ELR (cell line): ENCODE measurements around the gene GALNT18.
"Not testable (repeated sequence)": the region's sequence is repeated elsewhere in the genome, so short reads cannot be mapped to it uniquely, and the experiment has no call there.

Experiments
- DNase-seq: peaks from one replicate; pipeline ENCODE4 v3.0.0-alpha.2; 2015; ENCODE audit warnings: low read depth

Gene GALNT18

DNA sequence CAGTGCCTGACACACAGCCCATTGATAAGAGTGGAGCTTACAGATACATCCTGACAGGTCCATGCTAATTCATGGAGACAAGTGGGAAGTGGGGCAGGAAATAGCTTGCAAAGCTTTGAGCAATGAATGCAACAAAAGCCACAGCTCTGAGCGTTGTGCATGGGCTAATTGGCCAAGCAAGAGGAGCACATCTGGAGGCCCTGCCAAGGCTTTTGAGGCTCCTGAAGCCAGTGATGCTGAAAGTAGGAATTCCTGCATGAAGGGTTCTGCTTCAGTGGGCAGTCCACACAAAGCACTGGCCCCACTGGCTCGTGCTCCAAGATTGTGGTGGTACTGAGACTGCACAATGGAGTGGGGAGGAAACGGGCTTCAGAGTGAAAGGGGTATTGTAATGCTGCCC is 164.9 kb downstream of the GALNT18 start:
- DNase-seq: no peak

DNA sequence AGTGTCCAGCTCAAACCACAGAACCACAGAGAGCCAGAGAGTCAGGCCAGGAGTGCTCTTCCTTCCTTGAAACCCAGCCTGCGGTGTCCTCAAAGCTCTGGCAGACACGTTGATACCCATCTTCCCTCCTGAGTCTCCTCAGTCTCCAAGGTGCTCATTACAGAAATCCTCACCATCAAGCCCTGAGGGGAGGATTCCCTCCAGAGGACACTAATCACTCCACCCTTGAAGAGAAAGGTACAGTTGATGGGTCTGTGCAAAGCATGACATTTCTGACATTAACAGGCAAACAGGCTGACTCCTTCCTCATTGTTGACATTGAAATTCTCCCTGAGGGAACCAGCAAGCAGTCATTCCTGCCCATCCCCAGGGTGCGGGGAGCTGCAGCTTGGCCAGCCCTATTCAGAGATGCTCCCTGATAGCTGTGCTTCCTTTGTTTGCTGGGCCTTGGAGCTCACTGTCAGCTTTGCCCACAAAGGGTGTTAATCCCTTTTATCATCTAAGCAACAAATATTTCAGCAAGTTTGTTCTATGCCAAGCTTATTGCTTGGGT is 167.1 kb downstream of the GALNT18 start:
- DNase-seq: no peak

DNA sequence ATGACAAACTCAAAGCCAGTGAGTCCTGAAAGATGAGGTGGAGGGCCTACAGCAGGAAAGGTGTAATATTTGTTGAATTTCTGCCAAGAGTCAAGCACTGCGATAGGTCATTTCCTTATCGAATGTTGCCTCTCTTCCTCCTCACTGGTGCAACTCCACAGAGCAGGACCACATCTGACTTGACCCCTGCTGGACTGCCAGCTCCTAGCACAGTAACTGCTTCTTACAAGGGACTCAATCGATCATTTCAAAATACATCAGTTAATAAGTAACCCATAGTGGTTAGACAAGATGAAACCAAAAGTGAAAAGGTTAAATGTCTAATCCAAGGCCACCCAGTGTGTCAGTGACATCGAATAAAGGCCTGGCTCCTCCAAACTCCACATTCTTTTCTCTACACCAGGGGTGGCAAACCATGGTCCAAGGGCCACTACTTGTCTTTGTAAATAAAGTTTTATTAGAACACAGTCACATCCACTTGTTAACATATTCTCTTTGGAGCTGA is 170.3 kb downstream of the GALNT18 start:
- DNase-seq: no peak

DNA sequence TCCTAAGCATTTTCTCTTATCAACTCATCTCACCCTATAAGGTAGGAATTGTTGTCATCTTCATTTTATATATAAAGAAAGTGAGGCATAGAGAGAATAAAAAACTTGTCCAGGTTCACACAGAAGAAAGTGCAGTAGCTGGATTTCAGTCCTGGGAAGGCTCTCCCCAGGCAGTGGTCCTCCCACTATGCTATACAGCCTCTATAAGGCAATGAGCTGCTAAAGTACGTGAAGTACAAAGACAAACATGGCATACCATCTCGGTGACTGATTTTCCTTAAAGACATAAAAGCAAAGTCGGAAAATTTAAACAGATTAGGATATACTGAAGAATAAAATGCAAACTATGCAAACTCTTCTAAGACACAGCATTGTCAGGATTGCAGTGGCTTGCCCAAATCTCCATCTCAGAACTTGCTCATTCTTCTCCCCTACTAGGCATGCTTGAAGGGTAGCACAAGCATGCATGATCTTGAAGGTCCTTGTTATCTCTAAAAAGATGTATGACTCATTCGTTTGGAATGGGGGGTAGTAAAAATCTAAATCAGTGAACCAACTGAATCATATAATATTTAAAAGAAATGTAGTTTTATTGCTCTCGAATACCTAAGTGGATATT is 171.0 kb downstream of the GALNT18 start:
- DNase-seq: peak; percentile 3

DNA sequence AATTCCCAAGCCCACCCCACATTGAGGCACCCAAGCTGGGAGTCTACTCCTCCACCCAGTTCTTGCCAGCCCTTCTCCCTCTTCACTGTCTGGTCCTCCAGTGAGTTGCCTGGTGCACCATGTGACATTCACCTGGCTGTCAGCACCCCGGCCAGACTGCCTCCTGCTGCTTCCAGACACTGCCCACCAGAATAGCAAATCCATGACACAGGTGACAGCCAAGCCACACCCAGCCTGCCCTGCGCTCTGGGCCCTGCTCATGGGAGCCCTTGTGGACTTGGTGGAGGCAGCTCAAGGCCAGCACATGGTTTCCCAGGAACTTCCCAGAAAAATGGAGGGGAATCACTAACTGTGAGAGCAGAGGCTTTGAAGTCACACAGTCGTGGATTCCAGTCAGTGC is 172.5 kb downstream of the GALNT18 start:
- no peak for DNase-seq

DNA sequence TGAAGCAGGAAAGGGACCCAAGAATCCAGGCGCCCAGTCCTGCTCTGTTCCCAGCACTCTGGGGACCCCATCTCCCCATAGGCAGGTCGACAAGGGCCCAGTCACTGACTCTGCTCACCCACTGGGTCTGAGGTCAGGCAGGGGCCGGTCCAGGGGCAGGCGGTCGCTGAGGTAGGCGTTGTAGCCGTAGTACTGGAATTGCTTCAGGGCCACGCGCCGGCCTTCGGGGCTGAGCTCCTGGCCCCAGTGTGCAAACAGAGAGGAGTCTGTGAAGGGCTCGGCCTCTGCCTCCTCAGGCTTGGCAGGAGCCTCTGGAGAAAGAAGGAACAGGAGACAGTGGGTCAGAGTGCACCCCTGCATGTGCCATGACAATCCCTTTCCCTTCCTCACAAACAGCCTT is 173.2 kb downstream of the GALNT18 start:
- no peak for DNase-seq

DNA sequence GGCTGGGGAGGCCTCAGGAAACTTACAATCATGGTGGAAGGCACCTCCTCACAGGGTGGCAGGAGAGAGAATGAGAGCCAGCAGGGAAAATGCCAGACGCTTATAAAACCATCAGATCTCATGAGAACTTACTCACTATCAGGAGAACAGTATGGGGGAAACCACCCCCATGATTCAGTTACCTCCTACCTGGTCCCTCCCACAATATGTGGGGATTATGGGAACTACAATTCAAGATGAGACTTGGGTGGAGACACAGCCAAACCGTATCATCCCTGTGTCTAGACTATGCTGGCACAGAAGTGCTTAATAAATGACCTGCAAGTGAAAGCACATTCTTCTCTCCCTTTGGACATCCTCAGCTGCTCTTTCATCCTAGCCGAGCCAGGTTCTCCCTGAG is 174.2 kb downstream of the GALNT18 start:
- not testable (repeated sequence) for DNase-seq

DNA sequence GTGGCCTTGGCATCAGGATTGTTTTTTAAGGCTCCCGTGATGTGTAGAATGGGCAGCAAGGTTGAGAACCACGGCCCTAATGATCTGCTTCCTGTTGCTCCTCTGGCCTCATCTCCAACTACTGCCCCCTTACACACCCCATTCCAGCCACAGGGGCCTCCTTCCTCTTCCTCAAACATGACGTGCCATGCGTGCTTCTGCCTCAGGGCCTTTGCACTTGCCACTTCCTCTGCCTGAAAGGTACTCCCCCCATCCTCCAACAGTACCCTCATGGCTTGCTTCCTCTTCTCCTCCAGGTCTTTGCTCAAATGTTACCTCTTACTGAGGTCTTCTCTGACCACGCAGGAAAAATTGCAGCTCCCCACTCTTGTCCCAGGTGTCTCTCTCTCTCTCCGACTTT is 174.8 kb downstream of the GALNT18 start:
- DNase-seq: no peak

DNA sequence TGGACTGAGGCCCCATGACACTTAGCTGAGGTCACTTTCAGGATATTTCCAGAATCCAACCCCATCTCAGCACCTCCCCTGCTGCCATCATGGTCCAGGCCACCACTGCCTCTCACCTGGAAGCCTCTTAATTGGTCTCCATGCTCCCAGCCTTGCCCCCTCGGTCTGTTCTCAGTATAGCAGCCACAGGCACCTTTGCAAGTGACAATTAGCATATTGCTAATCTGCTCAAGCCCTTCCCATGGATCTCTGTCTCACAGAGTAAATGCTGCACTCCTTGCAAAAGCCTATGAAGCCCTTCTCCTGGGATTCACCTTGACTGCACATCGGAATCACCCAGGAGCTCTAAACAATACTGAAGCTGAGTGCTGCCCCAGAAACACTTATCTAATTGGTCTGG is 175.2 kb downstream of the GALNT18 start:
- no peak for DNase-seq

DNA sequence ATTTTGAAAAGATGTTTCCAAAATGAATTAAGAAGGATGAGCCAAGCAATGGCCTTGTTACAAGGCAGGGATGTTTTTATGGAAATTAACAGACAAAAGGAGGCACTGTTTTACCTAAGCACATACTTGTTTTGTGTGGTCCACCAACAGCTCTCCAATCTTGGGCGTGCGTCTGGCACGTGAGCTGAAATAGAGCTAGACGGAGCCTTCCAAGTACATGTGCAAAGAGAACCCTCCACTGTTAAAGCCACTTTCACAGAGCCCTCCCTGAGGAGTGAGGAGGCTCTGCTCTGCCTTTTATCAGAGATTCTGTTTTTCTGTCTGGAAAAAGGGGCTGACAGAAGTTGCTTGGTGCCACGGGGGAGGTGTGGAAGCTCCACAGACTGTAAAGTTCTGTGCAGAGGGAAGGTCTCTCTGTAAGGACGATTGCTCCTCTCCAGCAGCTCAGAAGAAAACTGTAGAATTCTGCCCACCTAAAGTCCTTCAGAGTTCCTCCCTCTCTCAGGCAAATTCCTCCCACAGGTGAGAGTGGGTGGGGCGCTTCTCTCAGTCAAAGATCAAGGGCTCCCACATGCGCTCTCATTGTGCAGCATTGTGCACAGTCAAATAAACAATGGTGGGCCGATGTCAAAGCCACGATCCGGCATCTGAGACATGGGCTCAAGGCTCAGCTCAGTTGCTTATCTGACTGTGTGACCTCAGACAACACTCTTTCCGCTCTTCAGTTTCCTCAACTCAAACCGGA is 176.2 kb downstream of the GALNT18 start:
- no peak for DNase-seq

DNA sequence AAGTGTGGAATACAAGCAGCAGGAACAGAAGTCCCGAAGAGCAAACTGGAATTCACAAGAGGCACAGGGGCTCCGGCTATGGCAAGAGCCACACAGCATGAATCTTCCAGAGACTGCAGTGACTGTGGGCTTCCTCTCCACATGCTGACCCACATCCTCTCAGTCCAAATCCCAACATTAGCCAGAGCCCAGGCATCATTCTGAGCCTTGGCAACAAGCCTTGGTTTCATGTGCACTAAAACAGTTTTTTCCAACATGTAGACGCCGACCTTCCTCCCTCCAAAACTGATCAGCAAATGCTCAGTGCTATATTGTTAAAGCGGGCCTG is 177.0 kb downstream of the GALNT18 start:
- DNase-seq: no peak

DNA sequence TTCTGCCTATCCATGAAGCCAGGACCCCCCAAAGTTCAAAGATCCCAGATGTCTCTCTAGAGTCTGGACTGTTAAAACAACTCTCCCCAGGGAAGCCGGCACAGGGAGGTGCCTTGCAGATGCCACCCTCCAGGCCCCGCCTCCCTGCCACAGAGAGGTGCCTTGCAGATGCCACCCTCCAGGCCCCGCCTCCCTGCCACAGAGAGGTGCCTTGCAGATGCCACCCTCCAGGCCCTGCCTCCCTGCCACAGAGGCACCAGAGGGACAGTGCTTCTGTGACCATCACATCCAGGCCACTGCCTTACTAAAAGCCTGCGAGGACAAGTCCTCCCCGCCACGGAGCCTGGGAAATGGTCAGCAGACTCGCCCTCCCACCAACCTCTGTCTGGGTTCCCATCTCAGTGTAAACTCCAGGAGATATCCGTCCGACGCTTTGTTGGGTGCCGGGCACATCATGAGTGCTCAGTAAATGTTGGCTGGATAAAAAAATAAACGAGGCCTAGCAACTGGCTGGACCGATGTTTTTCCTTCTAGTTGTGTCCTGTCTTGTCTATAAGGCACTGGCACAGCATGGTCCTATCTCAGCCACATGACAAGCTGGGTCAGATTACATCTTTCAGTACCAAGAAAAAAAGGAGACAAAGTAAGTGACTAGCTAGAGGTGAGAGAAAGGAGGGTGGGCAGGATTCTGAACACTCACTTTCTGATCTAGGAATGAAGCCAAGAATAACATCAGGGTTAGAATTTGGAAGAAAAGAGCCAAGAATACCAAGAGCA is 177.6 kb downstream of the GALNT18 start:
- no peak for DNase-seq

DNA sequence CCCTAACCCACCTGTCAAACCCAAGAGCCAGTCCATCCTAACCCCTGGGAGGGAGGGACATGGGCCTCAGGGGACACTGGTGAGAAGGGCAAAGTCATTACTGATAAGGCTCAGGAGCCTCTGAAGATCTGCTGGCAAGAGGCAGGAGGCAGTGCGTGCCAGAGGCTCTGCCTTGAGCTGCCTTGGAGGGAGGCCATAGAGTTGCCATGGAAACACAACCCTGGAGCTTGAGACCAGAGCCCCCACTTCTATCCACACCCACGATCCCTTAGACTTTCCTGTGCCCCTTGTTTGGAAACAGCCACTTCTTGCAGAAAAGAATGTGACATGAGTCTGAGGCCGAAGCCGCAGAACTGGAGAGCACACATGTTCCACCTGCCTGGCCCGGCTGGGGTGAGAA is 179.0 kb downstream of the GALNT18 start:
- DNase-seq: no peak

DNA sequence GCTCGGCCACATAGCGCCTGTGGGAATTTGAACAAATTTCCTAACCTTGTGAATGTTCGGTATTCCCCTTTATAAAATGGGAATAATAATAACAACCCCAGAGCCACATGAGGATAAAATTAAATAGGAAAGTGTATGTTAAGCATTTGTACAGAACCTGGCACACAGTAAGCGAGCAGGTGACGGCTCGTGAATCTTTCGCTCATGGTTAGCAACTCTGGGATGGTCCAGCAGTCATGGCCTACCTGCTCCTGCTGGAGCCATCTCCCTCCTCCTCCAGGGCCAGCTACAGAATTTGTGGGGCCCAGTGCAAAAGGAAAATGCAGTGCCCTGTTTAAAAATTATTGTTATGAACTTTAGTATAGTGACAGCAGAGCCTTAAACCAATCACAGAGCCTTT is 180.3 kb downstream of the GALNT18 start:
- DNase-seq: no peak

DNA sequence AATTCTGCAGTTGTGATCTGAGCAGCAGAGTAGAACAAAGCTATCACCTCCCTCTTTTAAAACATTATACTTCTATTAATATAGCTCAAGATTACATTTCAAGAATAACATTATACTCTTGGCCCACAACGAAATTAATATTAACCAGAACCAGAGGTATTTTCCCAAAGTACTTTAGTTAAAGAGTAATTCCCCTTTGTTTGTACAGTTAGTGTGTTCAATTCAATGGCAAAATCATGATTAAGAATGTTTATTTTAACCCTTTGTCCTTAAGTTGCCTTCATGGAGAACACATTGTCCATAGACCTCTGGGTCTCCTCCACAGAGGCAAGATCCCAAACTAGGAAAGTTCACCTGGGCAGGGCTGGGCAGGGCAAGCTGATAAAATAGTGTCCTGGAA is 180.7 kb downstream of the GALNT18 start:
- no peak for DNase-seq

DNA sequence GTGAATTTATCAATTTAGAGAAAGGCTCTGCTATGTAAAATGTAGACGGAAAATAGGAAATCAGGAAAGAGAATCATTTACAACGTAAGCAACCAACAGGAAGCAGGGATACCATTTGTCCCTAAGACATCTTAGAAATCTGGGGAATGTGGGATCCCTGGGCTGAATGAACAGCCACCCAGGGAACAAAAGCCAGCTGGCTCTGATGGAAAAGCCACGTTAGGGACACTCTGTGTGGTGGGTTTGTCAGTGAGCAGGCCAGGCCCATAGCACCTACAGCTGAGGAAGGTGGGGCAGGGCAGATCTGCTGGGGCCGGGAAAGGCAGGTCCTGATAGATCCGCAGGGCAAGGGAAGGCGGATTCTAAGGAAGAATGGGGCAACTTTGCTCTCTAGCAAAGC is 181.7 kb downstream of the GALNT18 start:
- DNase-seq: no peak

DNA sequence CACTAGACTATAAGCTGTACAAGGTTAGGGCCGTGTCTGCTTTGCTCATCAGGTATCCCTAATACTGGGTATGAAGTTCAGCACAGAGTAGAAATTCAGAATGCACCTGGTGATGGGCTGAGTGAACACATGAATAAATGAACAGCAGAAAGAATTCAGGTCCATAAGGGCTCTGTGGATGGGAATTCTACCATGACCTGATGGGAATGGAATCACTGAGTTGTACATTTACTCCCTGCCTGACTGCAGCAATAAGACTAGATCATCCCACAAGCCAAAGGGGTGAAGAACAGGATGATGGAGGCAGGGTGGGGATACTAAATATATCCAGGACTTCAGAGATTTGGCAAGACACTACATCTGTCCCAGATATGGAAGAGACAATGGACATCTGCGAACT is 182.2 kb downstream of the GALNT18 start:
- DNase-seq: no peak

DNA sequence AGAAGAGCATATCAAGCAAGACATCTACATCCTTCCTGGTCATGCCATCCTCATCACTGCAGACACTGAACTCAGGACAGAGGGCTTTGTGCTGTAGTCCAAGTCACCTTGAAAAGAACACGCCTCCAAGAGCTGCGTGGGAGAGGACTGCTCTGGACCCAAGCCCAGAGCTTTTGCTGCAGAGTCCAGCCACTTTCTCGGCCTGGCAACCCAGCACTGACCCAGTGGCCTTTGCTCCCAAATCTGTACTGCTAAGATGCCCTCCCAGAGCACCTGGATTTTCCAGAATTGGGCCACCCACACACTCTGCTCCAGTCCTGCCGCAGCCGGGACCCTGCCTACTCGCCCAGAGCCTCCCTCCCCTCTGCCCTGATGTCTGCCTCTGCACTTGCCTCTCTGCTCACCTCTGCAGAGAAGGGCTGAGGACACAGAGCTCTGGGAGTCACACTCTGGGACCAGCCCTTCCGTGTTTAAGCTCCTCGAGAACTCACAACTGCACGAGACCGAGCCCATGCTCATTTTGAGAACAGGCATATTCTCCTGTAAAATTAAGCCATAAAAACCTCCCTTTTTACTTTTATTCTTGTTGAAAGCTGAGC is 185.0 kb downstream of the GALNT18 start:
- no peak for DNase-seq

DNA sequence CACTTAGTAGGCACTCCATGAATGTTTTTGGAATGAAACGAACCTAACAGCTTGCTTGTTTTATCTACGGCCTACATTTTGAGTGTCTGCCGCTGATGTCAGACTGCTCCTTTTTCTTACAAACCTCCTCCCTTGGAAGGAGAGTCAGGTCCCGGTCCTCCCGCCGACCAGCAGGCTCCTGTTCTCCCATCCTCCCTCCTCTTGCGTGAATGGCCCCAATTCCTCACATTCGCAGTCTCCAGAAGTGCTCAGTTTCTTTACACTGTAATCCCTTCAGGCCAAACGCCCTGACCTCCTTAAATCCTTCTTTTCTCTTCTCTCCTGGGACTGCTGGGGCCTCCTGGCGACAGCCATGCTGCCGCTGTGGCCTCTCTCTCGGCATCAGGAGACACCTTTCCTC is 186.2 kb downstream of the GALNT18 start:
- DNase-seq: no peak

DNA sequence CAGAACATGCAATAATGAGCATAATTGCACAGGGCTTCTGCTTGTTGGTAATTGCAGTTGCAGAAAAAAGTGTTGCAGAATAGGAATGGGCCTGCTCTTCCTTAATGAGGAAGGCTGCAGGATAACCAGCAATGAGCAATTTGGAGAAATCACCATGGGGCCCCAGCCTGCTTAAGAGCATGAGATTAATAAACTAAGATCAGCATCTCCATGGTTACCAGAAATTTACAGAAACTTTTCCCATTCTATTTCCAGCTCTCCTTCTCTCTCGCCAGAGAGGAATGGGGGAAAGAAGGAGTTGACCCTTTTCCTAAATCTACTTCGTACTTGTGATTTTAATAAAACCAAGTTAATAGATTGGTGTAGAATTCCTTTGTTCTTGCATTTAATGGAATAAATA is 187.8 kb downstream of the GALNT18 start:
- DNase-seq: no peak

DNA sequence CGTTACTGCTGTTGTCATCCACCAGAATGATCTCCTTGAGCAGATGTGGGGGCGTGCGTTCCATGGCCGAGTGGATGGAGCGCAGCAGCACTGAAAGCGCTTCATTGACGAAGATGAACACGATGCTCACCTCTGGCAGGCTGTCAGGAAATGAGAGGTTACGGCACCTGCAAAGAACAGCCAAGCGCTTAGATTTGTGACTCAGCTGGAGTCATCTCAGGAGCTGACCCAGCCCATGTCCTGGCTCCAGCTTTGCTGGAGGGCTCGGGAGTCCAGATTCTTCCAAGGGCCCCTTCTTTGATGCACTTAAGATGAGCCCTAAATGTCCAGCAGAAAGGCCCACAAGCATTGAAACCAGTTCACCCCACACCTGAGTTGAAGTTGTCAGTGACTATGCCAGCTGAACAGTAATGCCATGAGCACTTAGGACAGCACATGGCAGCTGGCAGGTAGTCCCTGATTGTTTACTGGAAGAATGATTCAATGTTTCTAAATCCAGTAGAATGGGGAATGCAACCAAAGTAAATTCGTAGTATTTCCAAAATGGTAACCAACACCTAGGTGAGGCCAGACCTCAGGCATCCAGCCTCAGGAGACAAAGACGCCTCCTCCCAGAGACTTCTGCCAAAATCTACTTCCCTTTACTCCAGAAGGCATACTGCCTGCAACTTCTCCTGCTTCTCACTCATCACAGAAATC is 189.0 kb downstream of the GALNT18 start:
- no peak for DNase-seq

DNA sequence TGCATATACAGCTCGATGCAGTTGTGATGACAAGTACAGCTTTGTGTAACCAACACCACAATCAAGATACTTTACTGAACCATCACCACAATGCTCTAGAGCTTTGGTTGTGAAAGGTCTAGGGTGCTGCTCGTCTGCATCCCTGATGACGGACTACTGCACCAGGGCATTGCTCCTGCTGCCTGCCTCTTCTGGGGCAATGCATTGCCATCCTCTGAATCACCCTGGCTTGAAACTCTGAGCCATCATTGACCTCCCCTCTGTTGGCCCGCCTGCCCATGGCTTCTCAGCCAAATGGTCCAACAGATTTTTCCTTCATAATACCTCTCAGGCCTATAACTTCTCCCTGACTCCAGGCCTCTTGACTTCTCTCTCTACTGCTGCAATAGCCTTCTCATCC is 191.4 kb downstream of the GALNT18 start:
- DNase-seq: no peak
